DMS53 treated with DMSO at 0.1 percent for 48 hours (cell line): ENCODE results near the gene PRPF40B.

ENCODE experiments used
- DNase-seq: peaks from one replicate; lab custom pipeline; 2025; ENCODE audit not compliant: unreplicated experiment; lab: John Stamatoyannopoulos, UW

PRPF40B gene

DNA sequence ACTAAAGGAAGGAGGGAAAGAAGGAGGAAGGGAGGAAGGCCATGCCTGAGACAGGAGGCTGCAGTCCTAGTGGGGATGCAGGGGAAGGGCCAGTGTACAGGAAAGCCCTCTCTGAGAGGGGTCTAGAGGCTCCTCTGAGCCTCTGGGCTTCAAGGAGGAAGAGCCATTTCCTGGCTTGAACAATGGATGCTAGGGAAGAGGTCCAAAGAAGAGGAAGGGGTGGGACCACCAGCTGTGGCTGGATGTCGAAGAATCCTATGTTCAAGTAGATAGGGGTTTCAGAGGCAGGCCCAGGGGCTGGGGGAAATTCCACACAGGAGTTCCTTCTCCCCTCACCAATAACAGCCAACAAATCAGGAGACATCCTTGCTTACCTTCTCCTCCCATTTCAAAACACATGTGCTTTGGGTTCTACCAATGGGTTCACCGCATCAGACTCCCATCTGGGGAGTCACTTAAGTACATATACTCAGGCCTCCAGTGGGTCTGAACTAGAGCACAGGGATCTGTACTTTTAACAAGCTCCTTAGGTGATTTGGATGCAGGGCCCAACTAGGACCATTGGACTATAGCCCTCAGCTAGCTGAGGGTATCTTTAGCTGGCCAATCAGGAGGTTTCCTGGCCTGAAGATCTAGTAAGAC is 32.4 kb downstream of the PRPF40B start:
- DNase-seq: no peak

DNA sequence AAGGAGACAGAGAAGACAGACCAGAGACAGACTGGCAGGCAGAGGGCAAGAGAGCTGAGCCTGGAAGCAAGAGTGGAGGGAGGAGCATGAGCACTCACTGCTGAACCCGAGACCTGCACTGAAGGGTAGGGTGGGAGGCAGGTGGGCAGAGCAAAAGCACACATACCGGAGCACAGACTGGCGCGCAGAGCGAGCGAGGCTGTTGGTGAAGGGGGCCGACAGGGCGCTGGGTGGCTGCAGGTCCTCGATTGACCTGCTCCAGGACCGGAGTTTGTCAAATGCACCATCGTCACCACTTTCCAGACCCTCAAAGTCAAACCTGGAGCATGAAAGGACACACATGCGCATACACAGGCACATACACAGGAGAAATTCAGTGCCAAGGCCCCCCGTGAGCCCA is 34.9 kb downstream of the PRPF40B start:
- DNase-seq: no peak

DNA sequence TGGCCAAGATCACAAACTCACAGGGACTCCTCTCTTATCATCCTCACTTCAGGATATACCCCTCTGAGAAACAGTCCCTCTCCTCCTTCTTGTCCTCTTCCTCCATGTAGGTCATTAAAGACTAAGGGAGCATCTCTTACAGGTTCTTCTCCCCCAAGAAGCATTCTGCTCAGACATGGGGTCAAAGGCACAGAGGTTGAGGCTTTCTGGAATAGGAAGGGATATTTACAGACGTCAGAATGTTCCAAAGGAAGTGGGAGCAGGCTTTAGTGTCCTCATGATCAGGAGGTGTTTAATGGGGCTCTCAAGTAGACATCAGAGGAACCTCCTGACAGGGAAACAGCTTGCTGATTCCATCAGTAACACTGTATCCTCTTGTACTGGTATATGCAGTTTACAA is 36.4 kb downstream of the PRPF40B start:
- no peak for DNase-seq

DNA sequence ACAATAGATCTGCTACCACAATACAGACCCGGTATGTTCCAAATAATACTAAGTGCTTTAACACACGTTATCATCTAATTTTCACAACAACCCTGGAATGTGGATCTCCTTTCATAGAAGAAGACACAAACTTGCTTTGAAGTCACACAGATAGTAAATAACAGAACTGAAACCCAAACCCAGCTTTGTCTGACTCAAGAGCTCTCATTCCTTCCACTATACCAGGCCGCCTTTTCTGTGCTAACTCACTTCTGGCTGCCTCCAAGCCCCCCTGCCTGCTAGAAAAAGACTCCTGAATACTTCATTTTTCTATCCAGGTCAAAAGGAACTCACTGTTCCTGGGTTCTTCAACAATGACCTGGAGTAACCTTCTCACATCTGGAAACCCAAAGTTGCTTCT is 37.8 kb downstream of the PRPF40B start:
- no peak for DNase-seq

DNA sequence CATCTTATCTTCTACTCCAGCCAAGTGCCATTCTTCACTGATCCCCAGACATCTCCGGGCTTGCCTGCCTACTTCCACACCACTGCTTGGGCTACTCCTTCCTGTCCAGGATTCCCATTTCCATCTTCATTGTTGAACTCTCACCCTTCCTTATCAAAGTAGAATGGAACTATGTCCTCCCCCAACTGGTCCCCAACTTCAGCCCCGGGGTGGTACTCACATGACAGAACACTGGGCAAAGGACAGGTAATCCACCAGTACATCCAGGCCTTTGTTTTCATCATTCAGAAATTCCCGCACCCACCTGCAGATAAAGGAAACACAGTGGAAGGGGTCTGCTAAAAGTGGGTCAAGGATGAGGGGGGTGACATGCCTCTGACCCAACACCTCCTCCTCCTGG is 38.4 kb downstream of the PRPF40B start:
- DNase-seq: no peak

DNA sequence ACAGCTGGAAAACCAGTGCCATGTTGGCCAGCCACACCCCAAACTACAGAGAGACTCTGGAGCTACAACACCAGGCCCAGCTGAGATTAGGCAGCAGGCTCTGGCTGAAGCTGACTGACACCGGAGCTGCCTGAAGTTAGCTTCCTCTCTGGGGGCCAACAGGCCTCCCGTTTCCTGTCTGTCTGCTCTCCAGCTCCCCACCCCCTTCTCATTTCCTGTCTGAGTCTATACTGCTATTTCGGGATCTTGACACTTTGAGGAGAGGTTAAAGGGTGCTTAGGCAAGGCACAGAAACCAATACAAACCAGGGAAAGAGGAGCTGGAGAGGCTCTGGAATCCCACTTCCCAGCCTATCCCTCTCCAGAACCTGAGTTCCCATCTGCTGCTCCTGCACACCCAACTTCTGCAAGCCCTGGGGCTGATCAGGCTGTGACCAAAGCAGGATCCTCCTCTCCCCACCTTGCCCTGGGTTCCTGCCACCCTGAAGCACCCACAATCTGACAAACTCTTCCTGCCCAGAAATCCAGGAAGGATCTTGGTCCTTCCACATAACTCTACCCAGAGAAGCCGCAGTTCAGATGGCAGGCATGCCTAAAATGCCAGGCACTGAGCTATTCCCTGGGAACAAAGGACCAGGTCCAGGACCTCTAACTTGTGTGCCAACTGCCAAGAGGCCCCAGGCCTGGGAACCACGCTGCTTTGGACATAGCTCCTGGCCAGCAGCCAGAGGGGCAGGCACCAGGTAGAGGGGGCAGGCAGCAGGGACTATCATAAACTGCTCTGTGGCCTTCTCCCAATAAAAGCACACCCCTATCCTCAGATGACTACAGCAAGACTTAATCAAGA is 39.9 kb downstream of the PRPF40B start:
- peak; percentile 59 for DNase-seq

DNA sequence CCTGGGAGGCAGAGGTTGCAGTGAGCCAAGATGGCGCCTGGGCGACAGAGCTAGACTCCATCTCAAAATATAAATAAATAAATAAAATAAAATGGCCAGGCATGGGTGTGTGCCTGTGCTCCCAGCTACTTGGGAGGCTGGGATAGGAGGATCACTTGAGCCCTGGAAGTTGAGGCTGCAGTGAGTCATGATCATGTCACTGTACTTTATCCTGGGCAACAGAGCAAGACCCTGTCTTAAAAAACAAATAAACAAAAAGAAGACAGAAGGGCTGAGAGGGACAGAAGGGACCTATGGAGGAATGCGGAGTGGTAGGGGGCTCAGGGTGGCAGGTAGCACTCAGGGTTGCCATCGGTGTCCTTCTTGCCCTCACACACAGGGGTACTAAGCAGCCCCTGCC is 40.8 kb downstream of the PRPF40B start:
- DNase-seq: no peak

DNA sequence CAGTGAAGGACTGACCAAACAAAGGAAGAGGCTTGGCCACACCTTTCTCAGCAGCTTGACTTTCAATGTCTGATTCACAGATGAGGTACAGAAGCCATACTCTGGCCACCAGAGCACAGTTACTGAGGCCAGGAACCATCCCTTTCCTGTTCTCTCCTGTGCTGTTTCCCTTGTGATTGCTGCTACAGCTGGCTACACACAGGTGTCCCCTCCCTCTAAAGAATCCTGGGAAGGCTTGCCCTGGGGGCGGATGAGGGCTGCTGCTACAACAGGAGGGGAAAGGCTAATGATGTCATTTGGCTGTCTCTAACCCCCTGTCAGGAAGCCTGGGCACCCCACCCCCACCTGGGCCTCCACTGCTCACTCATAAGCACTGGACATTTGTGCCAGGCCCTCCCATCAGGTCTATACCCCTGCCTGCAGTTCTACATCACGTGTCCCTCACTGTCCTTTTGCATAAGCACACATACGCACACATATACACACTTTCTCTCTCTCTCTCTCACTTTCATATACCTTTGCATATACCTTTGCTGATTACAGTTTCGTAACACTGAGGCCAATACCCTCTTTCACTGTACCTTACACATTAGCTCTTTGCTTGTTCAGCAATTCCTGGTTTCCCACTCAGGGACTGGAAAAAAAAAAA is 41.4 kb downstream of the PRPF40B start:
- no peak for DNase-seq

DNA sequence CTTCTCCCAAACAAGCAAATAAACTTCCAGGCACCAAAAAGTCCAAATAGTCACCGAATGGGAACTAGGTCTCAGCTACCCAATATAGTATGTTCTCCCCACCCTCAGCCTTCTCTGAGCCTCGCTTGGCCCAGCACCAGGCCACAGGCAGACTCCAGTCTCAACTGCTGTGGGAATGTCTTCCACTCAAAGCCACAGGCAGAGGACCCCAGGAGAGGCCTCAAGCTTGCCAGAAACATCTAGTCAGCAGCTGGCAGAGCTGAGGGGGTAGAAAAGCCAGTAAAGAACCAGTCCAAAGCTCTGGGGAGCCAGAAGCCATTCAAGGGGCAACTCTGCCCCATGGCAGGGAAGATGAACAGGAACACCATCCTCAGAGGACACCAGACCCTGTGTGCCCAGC is 42.0 kb downstream of the PRPF40B start:
- DNase-seq: no peak

DNA sequence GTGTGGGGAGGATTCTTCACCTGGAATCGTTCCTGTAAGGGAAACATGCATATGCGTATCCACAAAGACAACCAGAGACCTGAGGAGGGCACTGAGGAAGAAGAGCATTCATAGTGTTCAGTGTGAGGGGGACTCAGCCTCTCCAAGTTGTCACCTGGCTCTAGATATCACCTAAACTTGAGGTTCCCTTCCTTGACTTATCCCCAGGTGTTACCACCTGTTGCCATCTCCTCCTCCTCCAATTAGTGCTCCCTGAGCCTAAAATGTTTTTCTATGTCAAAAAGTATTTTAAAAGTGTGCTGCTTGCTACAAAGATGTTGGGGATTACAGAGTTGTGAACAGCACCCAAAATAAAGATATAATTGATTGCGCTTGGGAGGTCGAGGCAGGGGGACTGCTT is 42.8 kb downstream of the PRPF40B start:
- DNase-seq: no peak

DNA sequence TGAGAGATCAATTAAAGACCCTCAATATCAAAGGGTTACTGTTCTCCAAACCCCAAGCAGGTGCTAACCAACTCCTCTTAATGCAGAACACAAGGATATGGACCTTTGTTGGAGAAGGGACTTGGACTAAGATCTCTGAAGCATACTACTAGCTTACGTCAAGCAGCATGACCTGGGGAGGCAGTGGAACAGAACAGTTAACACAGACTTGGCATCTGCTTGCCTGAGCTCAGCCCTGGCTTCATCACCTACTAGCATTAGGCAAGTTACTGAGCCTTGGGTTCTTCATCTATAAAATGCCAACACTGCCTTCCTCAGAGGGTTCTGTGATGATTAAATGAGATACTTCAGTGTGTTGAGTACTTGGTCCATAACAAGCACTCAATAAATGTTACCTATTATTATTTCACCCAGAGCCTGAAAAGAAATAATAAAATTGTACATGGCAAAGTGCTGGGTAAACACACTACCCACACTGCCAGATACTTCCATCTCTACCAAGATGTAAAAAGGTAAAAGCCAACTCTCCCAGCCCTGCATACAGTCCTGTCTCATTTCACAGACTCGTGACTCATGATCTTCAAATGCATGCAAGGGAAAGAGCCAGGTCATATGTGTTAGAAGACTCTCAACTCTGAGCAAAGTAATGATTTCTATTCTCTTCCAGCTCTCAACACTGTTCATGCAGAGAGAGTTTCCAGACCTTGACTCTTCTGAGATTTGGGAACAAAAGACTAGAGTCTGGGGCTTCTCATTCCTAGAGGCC is 44.1 kb downstream of the PRPF40B start:
- no peak for DNase-seq

DNA sequence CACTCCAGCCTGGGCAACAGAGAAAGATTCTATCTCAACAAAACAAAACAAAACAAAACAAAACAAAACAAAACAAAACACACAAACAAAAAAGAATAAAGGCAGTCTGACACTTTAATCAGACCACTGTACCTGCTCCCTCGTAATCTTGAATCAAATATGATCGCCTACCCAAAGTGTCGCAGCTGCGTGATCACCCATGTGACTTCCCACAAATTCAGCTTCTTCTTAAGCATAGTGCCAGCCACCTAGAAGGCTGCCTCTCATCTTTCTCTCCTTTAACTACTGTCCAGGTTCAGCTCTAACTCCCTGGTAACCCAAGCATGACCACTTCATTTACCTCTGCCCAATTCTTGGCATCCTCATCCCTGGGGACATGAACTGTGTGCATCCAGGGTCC is 46.4 kb downstream of the PRPF40B start:
- no peak for DNase-seq

DNA sequence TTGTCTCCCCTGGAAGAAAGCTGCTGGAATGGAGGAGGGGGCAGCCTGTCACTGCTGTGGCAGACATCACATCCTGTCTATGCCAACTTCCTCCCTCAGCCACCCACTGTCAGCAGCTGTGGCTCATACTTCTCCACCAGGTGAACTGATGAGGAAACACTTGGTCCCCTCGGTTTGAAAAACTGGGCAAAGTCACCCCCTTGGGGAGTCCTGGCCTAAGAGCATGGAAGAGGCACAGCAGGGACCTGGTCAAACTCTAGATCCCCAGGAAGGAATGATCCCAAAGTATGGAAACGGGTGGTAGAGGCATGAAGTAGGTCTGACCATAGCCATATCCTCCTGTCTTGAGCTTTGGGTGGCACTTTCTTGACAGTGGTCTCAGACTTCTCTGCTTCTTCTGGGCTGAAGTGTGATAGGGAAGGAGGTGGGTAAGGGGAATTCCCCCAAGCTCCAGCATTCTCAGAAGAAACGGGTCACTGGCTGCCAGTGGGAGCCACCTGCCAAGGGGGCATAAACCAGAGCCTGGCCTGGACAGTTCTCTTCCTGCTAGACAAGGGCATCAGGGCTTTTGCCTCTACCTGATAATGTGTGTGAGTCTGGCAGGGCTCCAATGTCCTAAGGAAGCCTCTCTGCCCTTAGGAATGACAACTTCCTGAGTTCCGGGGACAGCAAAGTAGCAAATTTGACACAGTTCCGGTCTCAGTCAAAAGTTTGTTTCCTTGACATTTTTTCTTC is 47.8 kb downstream of the PRPF40B start:
- DNase-seq: no peak

DNA sequence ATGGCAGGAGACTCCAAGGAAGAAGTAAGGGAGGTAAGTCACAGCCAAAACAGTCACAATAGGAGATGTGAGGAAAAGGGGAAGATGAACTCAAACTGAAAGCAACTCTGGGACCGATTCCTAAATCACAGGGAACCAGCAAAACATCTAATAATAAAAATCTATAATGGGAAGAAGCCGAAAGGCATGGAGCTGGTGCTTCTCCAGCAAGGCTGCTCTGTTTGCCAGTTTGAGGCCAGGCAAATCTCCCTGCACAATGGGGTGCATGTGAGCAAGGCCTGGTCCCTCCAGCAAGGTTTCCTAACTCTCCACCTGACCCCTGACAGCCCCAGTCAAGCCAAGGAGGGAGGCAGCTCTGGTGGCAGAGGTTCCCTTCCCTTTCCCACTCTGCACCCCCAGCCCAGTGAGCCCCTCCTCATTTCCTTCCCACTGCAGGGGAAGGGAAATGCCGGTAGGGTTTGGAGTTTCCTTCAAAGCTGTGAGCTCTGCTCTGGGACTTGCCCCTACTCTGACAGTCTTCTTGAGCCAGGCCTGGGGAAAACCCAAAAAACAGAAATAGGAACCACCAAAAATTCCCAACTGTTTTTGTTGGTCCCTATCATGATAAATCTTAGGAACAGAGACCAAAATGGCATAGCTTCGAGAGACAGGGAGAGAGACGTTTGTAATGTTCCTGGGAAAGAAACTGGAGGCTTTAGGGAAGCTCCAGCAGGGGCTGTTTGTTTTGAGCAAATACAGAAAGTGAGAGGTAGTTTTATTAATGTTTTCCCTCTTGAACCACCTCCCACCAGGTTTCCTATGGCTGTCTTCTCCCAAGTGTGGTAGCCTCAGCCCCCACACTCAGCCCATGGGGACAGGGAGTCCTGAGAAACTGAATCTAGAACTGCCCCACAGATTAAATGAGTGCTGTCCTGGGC is 49.2 kb downstream of the PRPF40B start:
- DNase-seq: no peak

DNA sequence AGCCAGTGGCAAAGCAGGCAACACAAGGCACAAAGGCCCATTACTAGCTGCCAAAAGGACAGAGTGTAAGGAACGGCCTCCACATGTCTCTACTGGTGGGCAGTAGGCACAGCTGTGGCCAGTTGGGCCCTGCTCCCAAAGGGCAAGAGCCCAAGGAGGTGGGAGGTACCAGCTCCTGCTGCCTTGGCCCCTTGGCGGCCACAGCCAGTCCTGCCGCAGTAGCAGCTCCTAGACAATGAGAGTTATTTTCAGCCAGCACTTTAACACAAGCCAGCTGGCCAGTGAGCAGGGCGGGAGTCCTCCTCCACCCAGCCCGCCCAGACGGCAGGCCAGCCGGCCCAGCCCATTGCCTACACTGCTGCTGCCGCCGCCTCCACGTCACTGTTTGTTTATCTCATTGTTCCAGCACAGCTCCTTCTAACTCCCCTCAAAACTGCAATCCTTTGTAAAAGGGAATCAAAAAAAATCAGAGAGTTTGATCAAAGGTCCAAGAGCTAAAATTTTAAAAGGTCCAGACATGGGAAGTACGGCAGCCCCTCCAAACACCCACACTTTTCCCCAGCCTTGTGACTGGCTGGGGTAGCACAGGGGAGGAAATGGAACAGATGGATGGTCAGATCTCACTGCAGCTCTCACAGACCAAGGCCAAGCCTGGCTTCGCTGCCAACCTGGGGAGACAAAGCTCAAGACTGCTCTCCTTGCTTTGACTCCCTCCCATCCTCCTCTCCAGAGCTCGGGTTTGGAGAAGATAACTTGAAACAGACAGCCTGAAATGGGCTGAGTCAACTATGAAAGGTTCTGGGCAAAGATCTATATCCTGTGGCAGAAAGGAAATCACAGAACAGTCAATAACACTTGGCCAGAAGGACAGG is 50.3 kb downstream of the PRPF40B start:
- peak; percentile 86 for DNase-seq

DNA sequence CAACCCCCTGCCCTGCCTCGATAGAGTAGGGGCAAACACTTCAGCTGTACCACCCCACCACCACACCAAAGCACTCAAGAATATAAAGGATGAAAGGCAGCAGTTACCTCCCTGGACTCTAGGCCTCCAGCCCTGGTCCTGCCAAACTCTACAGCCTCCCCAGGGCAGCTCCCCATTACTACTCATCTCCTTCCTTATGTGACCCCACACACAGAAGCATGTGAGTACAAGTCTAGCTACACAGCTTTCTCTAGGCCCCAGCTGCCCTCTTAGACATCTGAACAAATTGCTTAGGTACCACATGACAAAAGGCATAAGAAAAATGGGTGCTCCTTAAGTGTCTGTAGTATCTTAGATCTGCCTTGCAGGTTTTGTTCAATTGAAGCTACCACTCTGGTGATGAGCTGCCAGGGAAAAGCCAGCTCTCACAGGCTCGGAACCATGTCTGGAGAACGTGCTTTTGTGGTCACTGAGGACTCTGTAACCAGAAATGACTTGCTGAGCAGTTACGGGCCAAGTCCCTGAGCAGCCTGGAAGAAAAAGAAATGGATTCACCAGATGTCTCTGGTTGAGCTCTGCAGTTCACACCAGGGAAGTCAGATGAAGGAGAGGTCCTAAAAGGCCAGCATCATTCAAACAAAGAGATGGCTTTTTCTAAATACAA is 51.1 kb downstream of the PRPF40B start:
- no peak for DNase-seq

DNA sequence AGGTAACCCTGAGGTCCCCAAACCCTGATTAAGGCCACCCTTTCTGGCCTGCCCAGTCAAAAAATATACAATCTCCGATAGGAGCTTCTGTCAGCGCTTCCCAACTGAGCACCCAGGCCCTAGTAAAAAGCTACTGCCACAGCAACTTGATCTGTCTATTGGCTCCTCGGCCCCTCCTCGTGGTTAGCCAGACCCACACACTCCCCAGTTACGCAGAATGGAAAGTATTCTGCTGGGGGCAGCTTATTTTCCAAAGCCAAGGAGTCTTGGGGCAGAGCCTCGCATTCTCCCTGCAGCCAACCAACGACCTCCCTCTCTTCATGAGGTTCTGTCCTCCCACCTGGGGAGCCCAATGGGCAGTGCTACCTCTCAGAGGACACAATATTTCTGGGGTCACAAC is 51.8 kb downstream of the PRPF40B start:
- no peak for DNase-seq

DNA sequence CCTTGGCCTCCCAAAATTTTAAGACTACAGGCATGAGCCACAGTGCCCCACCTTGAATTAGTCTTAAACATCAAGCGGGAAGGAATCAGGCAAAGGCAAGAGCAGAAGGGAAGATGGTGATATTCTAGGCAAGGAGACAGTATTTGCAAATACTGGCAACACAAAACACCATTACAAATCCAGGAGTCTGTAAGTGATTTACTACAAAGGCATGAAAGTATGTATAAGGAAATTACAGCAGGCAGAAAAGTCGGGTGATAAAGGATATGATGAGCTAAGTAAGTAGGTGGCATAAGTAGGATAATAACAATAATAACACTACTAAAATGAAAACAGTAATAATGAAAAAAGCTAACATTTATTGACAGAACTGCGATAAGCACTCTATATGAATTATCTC is 55.4 kb downstream of the PRPF40B start:
- no peak for DNase-seq
